Measurements from ENCODE around the gene DSP. TPM values are rescaled to one million over a fixed set of nuclear protein-coding genes. Genes with fewer than 3 reads are reported as not detected.

Gene DSP
- total and polyA plus RNA-seq, 2 of the 13 experiments (the other 11 are each of a cell fraction or from before 2014, with no cell fraction given): 89.8 to 117 TPM

GRCh38 chr6:7604003-7604402, 62.5 kb downstream of the DSP start:
- FAIRE-seq (no peak), DNase-seq (ENCODE audit: low spot score) (no peak), ATAC-seq (no peak)
- H3K27me3 ChIP-seq (ENCODE audit: control insufficient read depth in 1 of 2, insufficient read depth in 2 of 2, low read length in 2 of 2): no peaks in the 10 kb centered on the region
- no peak for TF ChIP-seq CBX5 (CRISPR knock-in tag; IDR thresholded peaks at IDR 0.05; ENCODE audit: borderline replicate concordance)
- TF ChIP-seq ETV5 (CRISPR knock-in tag; IDR thresholded peaks at IDR 0.05; ENCODE audit: borderline replicate concordance): no peak
- TF ChIP-seq PRDM10 (CRISPR knock-in tag; IDR thresholded peaks at IDR 0.05; ENCODE audit: low read depth): no peak
- TF ChIP-seq ZBTB33 (CRISPR knock-in tag; IDR thresholded peaks at IDR 0.05): peak; percentile 45; the same call in 1 of the 2 replicates
- no peak for TF ChIP-seq NR2F2 (IDR thresholded peaks at IDR 0.05; ENCODE audit: borderline replicate concordance, low read depth)
- TF ChIP-seq ZNF256 (CRISPR knock-in tag; conservative IDR thresholded peaks at IDR 0.05): no peak
- H3K4me2 ChIP-seq (ENCODE audit: low read depth, low read length): no peak overlapping the region
- H2AFZ ChIP-seq (ENCODE audit: low read length): no peak overlapping the region
- no peak overlapping the region for H3K27ac ChIP-seq (ENCODE audit: extremely low read length, insufficient read depth, low read length)
- no peak overlapping the region for H3K4me3 ChIP-seq (replicated peaks in 1 of 3; ENCODE audit: insufficient read depth in 1 of 3, low read depth in 2 of 3, low read length in 3 of 3)
- no peaks in the 10 kb centered on the region for H3K9me3 ChIP-seq (ENCODE audit: low read length)
- peaks cover 22 to 84% of the 10 kb centered on the region in 2 experiments for H3K36me3 ChIP-seq (replicated peaks in 1 of 2; ENCODE audit: control insufficient read depth in 1 of 2, insufficient read depth in 2 of 2, low read length in 2 of 2)
- WGBS (ENCODE audit: low lambda C conversion rate): 89% methylated on average over 4 of the region's 4 CpGs
- no peaks in the 10 kb centered on the region for H3K4me1 ChIP-seq (ENCODE audit: insufficient read depth, low read length)
- BruUV-seq (replicated peaks): no TSS peak
- H3K79me2 ChIP-seq (ENCODE audit: insufficient read depth, low read length): no peaks in the 10 kb centered on the region
- CTCF ChIA-PET (ENCODE audit: low intra/inter-chr PET ratio, low total read pairs): no interaction called here
- H4K20me1 ChIP-seq (ENCODE audit: insufficient read depth, low read length): no peaks in the 10 kb centered on the region
- intact Hi-C loops (cut with micrococcal nuclease; ENCODE audit: unreplicated experiment): no loop called here
- no peak overlapping the region for H3K9ac ChIP-seq (ENCODE audit: insufficient read depth, low read depth, low read length)
- POLR2A ChIA-PET: no interaction called here
- in situ Hi-C loops (cut with HindIII; ENCODE audit: extremely low pct_ligation_motif_present, low pct_unique_long_range_greater_than_20kb): loop anchor here (25.0 kb wide), 1 partner anchor 917 kb away; no protein-coding TSS in a partner anchor
